GM19035 (cell line): ENCODE measurements around the gene SLC6A3.

Experiments
- ATAC-seq: cut with Tn5 transposase; IDR thresholded peaks from one replicate; pipeline ENCODE4 v1.9.1; 2021; ENCODE audit not compliant: unreplicated experiment

The SLC6A3 gene

DNA sequence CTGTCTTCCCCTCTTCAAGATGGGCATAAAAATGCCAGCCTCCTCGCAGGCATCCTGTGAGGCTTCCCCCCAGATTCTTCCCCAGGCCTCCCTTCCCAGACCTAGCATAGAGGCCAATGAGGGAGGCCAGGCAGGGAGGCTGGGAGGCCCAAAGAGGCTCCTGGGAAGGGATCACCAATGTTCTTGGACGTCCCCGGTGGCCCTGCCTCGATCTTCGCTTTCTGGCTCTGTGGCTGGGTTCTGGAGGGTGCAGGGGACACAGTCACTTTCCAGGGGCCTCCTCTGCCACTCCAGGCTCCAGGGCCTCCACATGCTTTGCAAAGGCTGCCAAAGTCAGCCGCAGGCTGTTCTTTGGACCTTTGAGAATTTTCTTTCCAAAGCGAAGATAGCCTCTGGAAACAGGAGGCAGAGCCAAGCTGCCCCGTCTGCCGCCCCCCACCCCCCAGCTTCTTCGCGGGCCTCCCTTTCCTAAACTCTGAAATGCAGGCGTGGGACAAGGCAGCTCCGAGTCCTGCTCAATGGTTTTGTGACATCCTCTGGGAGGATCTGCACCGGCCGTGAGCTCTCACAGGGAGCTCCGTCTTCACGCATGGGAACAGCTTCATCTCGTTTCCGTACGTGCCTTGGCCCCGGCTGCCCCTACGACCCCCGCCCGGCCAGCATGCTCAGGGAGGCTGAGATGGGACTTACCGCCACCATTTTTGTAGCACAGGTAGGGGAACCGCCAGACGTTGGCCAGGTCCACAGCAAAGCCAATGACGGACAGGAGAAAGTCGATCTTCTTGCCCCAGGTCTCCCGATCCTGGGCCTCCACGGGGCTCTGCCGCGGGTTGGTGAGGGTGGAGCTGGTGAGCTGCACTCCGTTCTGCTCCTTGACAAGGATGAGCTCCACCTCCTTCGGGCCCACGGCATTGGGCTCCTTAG, 2.8 kb downstream of the SLC6A3 start:
- ATAC-seq, result no peak

GRCh38 chr5:1441166-1441865, 3.9 kb downstream of the SLC6A3 start:
- ATAC-seq, result no peak

GRCh38 chr5:1440098-1440493, 5.1 kb downstream of the SLC6A3 start:
- no peak for ATAC-seq

DNA sequence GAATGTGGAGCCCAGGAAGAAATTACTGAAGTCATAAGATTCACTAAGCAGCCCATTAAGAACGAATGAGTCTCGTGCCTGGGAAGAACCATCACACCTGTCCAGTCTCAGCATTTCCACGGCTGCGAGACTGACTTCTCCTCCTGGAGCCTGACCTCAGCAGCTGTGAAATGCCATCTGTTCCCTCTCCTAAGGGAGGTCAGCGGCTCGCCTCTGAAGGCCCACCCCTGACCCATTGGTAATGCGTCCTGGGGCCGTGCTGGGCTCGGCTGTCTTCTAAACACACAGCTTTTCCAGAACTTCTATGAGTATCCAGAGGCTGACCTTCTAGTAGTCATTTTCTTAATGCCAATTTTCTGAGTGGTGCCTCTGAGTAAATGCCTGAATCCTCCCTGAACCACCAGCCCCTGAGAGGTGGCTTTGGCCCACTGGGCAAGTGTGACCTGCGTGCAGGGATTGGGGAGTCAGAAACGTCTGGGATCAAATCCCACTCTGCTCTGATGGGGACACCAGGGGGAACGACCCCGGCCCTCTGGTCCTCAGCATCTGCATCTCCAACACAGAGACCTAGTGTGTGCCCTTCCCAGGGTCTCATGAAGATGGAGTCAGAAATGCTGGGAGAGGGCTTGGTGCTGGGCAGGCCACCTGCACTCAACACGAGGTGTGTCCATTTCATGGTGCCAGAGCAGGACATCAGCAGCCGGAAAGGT, 5.7 kb downstream of the SLC6A3 start:
- ATAC-seq, result no peak

DNA sequence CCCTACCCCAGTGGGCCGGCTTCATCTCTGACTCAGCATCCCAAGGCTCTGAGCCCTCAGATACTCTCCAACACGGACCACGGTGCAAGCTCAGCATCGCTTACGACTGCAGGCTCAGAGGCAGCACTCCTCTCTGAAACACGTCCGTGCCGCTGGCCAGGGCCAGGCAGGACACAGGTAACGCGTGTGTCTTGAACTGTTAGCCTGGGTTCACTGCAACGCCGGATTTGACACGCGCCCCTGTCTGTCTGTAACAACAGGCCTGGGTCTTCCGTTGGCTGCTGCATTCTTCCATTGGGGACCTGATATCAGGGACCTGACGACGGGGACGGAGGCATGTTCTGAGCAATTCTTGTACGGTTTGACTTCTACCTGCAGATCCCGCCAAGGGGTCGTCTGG, 6.4 kb downstream of the SLC6A3 start:
- ATAC-seq, result no peak

- no peak for ATAC-seq
Measured at GRCh38 chr5:1437876-1438559, 7.2 kb downstream of the SLC6A3 start.

- ATAC-seq, result no peak
Measured at GRCh38 chr5:1437226-1437829, 7.9 kb downstream of the SLC6A3 start.

DNA sequence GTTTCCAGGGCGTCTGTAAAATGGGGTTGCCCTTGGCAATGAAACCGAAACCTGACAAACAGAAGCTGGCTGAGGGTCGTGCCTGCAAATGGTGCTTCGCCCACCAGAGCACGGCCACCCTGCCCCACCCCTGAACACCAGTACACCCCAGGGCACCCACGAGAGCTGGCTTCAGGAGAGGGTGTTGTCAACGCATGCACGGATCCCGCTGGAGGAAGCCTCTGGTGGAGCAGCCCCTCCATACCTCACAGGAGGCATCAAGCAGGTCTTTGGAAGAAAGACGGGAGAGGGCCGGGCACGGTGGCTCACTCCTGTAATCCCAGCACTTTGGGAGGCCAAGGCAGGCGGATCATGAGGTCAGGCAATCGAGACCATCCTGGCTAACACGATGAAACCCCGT, 8.6 kb downstream of the SLC6A3 start:
- no peak for ATAC-seq

DNA sequence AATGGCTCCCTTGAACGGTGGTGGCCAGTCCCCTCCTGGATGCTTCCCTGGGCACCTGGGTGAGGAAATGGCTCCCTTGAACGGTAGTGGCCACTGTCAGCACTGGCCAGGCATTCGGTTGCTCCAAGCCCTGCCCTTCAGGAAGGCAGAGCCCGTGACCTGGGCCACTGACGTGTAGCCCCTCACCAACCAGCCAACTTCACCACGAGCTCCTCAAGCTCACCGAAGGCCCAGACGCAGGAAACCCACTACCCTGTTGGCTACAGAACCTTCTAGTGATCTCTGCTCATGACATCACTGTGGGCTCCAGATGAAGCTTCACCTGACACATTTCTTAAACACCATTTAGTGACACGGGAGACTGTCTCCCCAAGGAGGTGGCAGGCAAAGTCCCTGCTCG, 9.2 kb downstream of the SLC6A3 start:
- ATAC-seq, result no peak

DNA sequence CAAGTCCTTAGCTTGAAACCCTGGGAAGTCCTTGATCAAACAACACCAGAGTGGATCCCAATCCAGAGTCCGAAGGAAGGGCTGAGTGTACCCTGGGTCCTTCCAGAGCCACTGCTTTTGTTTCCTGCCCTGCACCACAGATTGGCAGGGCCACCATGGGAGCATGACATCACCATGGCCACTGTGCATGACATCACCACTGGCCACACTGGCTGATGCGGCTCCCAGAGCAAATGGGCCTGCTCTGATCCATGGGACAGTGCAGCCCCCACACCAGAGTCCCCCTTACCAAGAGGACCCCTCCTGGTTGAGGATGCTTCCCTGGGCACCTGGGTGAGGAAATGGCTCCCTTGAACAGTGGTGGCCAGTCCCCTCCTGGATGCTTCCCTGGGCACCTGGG, 9.9 kb downstream of the SLC6A3 start:
- ATAC-seq, result no peak

GRCh38 chr5:1432296-1432695, 12.9 kb downstream of the SLC6A3 start:
- ATAC-seq, result no peak

GRCh38 chr5:1431896-1432295, 13.3 kb downstream of the SLC6A3 start:
- no peak for ATAC-seq

DNA sequence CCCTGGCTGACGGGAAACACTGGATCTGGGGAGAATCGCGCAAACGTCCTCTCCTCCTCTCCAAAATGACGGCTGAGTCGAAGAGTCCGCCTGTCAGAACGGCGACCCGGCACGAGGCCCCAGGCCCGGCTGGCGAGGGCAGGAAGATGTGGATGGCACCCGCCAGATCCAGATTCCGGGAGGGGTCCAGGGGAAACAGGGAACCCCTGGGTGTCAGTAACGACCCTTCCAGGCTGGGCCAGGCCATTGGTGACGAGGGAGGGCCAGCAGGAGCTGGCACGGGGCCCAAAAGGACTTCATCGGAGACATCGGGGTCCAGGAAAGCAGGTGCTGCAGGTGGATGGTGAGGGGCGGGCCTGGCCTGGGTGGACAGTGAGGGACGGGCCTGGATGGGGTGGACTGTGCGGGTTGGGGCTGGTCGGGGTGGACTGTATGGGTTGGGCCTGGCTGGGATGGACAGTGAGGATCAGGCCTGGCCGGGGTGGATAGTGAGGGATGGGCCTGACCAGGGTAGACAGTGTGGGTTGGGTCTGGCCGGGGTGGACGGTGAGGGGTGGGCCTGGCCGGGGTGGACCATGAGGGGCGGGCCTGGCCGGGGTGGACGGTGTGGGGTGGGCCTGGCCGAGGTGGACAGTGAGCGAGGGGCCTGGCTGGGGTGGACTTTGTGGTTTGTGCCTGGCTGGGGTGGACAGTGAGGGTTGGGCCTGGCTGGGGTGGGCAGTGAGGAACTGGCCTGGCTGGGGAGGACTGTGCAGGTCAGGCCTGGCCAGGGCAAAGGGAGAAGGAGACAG, 14.0 kb downstream of the SLC6A3 start:
- ATAC-seq, result no peak

- ATAC-seq, result no peak
Measured at GRCh38 chr5:1430121-1430795, 15.0 kb downstream of the SLC6A3 start.

GRCh38 chr5:1429496-1429895, 15.7 kb downstream of the SLC6A3 start:
- ATAC-seq, result no peak

- no peak for ATAC-seq
Measured at GRCh38 chr5:1429066-1429465, 16.2 kb downstream of the SLC6A3 start.

GRCh38 chr5:1428107-1428506, 17.1 kb downstream of the SLC6A3 start:
- no peak for ATAC-seq

- no peak for ATAC-seq
Measured at GRCh38 chr5:1424716-1425115, 20.5 kb downstream of the SLC6A3 start.

GRCh38 chr5:1423901-1424603, 21.2 kb downstream of the SLC6A3 start:
- no peak for ATAC-seq
